Epithelial cell of proximal tubule (primary cell): Measurements from ENCODE around the gene S1PR3. TPM values are rescaled to one million over a fixed set of nuclear protein-coding genes. Genes with fewer than 3 reads are reported as not detected.

Source experiments
- DNase-seq: peaks from one replicate; pipeline ENCODE4 v3.0.0-alpha.2; 2011; ENCODE audit warnings: low read depth
- H3K4me3 ChIP-seq: 2 replicates; pipeline ENCODE4 v1.5.1; 2011; ENCODE audit warnings: low read depth, mild to moderate bottlenecking, low read length
- CTCF ChIP-seq: conservative IDR thresholded peaks from 2 replicates; pipeline ENCODE4 v1.5.1; 2012; ENCODE audit warnings: low read depth, mild to moderate bottlenecking, low read length
- total RNA-seq: library from RNA; depleted of rRNA; stranded (reverse); fragments of >200 nt; gene quantifications from 2 replicates; pipeline ENCODE4 v1.2.3, GENCODE V29; 2015

Gene S1PR3
- total RNA-seq, 1 donor from 2014 or later: 2.6 TPM

- no peak overlapping the region for H3K4me3 ChIP-seq
- no peak for TF ChIP-seq CTCF
Observed at GRCh38 chr9:88975966-88976889, 15.0 kb upstream of the S1PR3 start.

GRCh38 chr9:88976890-88977257, 14.4 kb upstream of the S1PR3 start:
- DNase-seq: no peak
- TF ChIP-seq CTCF: no peak
- H3K4me3 ChIP-seq: no peak overlapping the region

More at GRCh38 chr9:88975966-88976889, 15.0 kb upstream of the S1PR3 start:
- no peak for DNase-seq

- no peak for DNase-seq
- H3K4me3 ChIP-seq: no peak overlapping the region
- no peak for TF ChIP-seq CTCF
Observed at GRCh38 chr9:88978034-88978433, 13.2 kb upstream of the S1PR3 start.

- DNase-seq: no peak
- H3K4me3 ChIP-seq: no peak overlapping the region
- no peak for TF ChIP-seq CTCF
Observed at GRCh38 chr9:88979021-88979420, 12.2 kb upstream of the S1PR3 start.

GRCh38 chr9:88979791-88980190, 11.5 kb upstream of the S1PR3 start:
- no peak for DNase-seq
- no peak for TF ChIP-seq CTCF
- no peak overlapping the region for H3K4me3 ChIP-seq

GRCh38 chr9:88980740-88981203, 10.5 kb upstream of the S1PR3 start:
- H3K4me3 ChIP-seq: no peak overlapping the region
- TF ChIP-seq CTCF: no peak
- DNase-seq: no peak

GRCh38 chr9:88983865-88984542, 7.3 kb upstream of the S1PR3 start:
- no peak for DNase-seq

More at GRCh38 chr9:88983865-88984542, 7.3 kb upstream of the S1PR3 start:
- no peak overlapping the region for H3K4me3 ChIP-seq
- TF ChIP-seq CTCF: no peak
